MCF 10A (cell line): ENCODE measurements around the gene GHRH. TPM values are rescaled to one million over a fixed set of nuclear protein-coding genes. Genes with fewer than 3 reads are reported as not detected.

ENCODE experiments used
- BruUV-seq: library from RNA; stranded (reverse); fragments of 400-500 nt; replicated peaks from 2 replicates; lab custom pipeline; 2021; lab: Mats Ljungman, UMichigan
- CTCF ChIA-PET: fragments of 300-600 bp; sonication (Branson Sonifier 250); formaldehyde crosslinking; extraction: SDS; loops from one replicate; lab custom pipeline; 2021; ENCODE audit warnings: antibody characterized with exemption, inconsistent platforms; lab: Yijun Ruan, JAX
- POLR2A ChIA-PET: fragments of 300-600, 350-650 bp; sonication (Branson Sonifier 250); formaldehyde crosslinking; extraction: SDS; loops from one replicate; lab custom pipeline; 2020; ENCODE audit warnings: antibody characterized with exemption, inconsistent platforms; lab: Yijun Ruan, JAX
- DNase-seq: peaks from one replicate; pipeline ENCODE4 v3.0.0-alpha.2; 2018; ENCODE audit not compliant: unreplicated experiment
- H3K27ac Mint-ChIP-seq: one replicate; pipeline ENCODE4 v1.8.0; 2022; ENCODE audit warnings: mild to moderate bottlenecking, low read depth, mixed read lengths; ENCODE audit not compliant: unreplicated experiment
- H3K27me3 Mint-ChIP-seq: one replicate; pipeline ENCODE4 v1.8.0; 2022; ENCODE audit warnings: mixed read lengths; ENCODE audit not compliant: insufficient read depth, unreplicated experiment
- H3K36me3 Mint-ChIP-seq: one replicate; pipeline ENCODE4 v1.8.0; 2022; ENCODE audit warnings: mild to moderate bottlenecking, moderate library complexity, mixed read lengths; ENCODE audit not compliant: insufficient read depth, unreplicated experiment
- H3K4me1 Mint-ChIP-seq: one replicate; pipeline ENCODE4 v1.8.0; 2022; ENCODE audit warnings: mixed read lengths; ENCODE audit not compliant: insufficient read depth, unreplicated experiment
- H3K4me3 Mint-ChIP-seq: one replicate; pipeline ENCODE4 v1.8.0; 2022; ENCODE audit warnings: mild to moderate bottlenecking, moderate library complexity, mixed read lengths; ENCODE audit not compliant: unreplicated experiment
- H3K9me3 Mint-ChIP-seq: one replicate; pipeline ENCODE4 v1.8.0; 2022; ENCODE audit warnings: mixed read lengths; ENCODE audit not compliant: unreplicated experiment
- intact Hi-C: fragments of 100-400 bp; cut with micrococcal nuclease; formaldehyde crosslinking; loops from 2 replicates; pipeline ENCODE4 v1.14.1; 2022
- total RNA-seq: library from RNA; stranded (reverse); gene quantifications from 2 replicates; pipeline ENCODE4 v1.2.3, GENCODE V29; 2022
- TF ChIP-seq, protein P1 (sequence below): fragments of 200-600 bp; IDR thresholded peaks from one replicate; pipeline ENCODE4 v1.8.0; 2022; ENCODE audit warnings: antibody characterized with exemption, mild to moderate bottlenecking; ENCODE audit not compliant: unreplicated experiment

The GHRH gene
- total RNA-seq, 1 experiment from 2014 or later = not detected

GRCh38 chr20:37270576-37271420 lies 9.2 kb upstream of the GHRH start:
- H3K4me1 Mint-ChIP-seq = peaks cover 15% of the 10 kb centered on the region
- intact Hi-C loops = no loop called here
- peak; percentile 64 for DNase-seq
- no peaks in the 10 kb centered on the region for H3K9me3 Mint-ChIP-seq
- no peaks in the 10 kb centered on the region for H3K27me3 Mint-ChIP-seq
- no TSS peak for BruUV-seq
- TF ChIP-seq, protein P1, sequence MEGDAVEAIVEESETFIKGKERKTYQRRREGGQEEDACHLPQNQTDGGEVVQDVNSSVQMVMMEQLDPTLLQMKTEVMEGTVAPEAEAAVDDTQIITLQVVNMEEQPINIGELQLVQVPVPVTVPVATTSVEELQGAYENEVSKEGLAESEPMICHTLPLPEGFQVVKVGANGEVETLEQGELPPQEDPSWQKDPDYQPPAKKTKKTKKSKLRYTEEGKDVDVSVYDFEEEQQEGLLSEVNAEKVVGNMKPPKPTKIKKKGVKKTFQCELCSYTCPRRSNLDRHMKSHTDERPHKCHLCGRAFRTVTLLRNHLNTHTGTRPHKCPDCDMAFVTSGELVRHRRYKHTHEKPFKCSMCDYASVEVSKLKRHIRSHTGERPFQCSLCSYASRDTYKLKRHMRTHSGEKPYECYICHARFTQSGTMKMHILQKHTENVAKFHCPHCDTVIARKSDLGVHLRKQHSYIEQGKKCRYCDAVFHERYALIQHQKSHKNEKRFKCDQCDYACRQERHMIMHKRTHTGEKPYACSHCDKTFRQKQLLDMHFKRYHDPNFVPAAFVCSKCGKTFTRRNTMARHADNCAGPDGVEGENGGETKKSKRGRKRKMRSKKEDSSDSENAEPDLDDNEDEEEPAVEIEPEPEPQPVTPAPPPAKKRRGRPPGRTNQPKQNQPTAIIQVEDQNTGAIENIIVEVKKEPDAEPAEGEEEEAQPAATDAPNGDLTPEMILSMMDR = no peak
- no peak overlapping the region for H3K27ac Mint-ChIP-seq
- no peak overlapping the region for H3K4me3 Mint-ChIP-seq
- ChIA-PET CTCF (interaction anchor here (0.5 to 10.0 kb wide), 35 partner anchors 8 to 754 kb away, joined by 3 to 175 read pairs (median 4); partner anchors contain the start of gene MANBAL), POLR2A (interaction anchor here (0.9 to 2.0 kb wide), 6 partner anchors 12 to 262 kb away, joined by 3 to 7 read pairs (median 4); partner anchors contain the start of genes BLCAP and MANBAL)
- no peaks in the 10 kb centered on the region for H3K36me3 Mint-ChIP-seq

DNA sequence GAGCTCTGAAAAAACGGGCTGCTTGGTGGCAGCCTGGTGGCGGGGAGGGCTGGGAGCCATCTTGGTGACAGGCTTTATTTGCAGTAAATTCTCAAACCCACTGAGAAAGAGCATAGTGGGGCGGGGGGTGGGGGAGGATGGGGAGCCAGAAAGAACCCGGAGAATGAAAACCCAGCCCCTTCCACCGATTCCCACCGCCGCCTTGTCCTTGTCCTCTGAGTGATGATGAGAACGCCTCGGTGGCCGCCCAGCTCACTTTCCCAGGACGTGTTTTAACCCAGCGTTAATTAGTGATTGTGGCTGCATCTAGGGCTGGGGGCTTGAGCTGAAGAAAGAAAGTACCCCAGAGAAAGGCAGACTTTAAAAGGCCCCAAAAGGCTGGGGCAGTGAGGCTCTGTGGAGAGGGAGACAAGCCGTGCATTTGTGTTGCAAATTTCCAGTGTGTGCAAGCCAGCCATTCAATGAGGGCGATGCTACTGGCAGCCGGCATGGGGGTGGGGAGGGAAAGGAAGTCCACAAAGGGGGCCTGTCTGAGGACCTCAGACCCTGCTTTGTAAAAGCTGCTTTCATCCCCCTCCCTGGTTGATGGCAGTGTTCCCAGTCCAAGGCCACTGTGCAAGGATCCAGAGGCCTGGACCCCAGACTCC lies 6.2 kb upstream of the GHRH start:
- ChIA-PET CTCF (interaction anchor here (0.5 to 10.0 kb wide), 13 partner anchors 8 to 780 kb away, joined by 3 to 175 read pairs (median 3); no protein-coding TSS in a partner anchor), POLR2A (interaction anchor here (1.1 to 1.5 kb wide), 3 partner anchors 18 to 257 kb away, joined by 3 read pairs; no protein-coding TSS in a partner anchor)
- no peaks in the 10 kb centered on the region for H3K9me3 Mint-ChIP-seq
- peaks cover 2% of the 10 kb centered on the region for H3K27me3 Mint-ChIP-seq
- peaks cover 15% of the 10 kb centered on the region for H3K4me1 Mint-ChIP-seq
- no peaks in the 10 kb centered on the region for H3K36me3 Mint-ChIP-seq
- intact Hi-C loops = no loop called here
- no peak overlapping the region for H3K4me3 Mint-ChIP-seq
- no TSS peak for BruUV-seq
- H3K27ac Mint-ChIP-seq = no peak overlapping the region
- TF ChIP-seq, protein P1 = no peak
- DNase-seq = no peak

GRCh38 chr20:37266940-37267666 lies 5.5 kb upstream of the GHRH start:
- Mint-ChIP-seq H3K9me3 (no peaks in the 10 kb centered on the region), H3K27me3 (peaks cover 9% of the 10 kb centered on the region), H3K4me1 (peaks cover 15% of the 10 kb centered on the region), H3K4me3 (no peak overlapping the region), H3K36me3 (no peaks in the 10 kb centered on the region), H3K27ac (no peak overlapping the region)
- intact Hi-C loops = no loop called here
- TF ChIP-seq, protein P1 = no peak
- no TSS peak for BruUV-seq
- CTCF ChIA-PET = interaction anchor here (0.6 to 10.0 kb wide), 11 partner anchors 10 to 781 kb away, joined by 3 to 175 read pairs (median 3); no protein-coding TSS in a partner anchor
- POLR2A ChIA-PET = interaction anchor here (0.6 to 1.5 kb wide), 5 partner anchors 19 to 733 kb away, joined by 3 read pairs; no protein-coding TSS in a partner anchor
- no peak for DNase-seq
